Measurements from ENCODE around the gene ATG101. TPM values are rescaled to one million over a fixed set of nuclear protein-coding genes. Genes with fewer than 3 reads are reported as not detected.

ATG101 gene
- total and polyA plus RNA-seq, 2 of the 8 experiments (the other 6 are each of a cell fraction or from before 2014, with no cell fraction given) = 49.8 to 55.9 TPM

DNA sequence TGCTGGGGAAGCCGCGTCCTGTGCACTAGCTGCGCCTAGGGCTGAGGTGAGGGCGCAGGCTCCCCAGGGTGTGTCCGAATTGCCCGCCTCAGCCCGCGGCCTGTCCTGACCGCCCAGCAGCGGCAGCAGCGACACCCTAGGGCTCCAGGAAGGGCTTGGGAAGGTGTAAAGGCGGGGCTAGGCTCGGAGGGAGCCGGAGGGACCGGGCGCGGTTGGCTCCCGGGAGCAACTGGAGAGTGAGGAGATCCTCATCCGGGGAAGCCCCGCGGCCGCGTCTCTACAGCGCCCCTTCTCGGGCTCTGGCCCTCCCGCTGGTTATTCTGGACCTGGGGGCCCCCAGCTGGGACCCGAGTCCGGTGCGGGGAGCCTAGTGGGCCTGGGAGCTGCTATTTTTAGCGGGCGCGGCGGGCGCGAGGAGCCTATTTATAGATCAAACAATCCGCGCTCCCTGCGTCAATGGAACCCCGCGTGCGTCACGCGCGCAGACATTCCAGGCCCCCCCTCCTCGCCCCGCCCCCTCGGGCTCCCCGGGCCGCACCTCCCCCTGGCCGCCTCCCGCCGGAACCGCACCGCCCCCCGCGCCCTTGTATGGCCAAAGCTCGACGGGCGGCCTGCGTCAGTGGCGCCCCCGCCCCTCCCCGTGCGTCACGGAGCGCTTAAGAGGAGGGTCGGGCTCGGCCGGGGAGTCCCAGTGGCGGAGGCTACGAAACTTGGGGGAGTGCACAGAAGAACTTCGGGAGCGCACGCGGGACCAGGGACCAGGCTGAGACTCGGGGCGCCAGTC, 18.8 kb upstream of the ATG101 start, which contains the start of gene NR4A1:
Gene NR4A1 (plus strand): TSS at position 685 of the 784 bp plus-strand sequence. CDS start 2,887 bp downstream, outside the sequence.
- FAIRE-seq (no peak), DNase-seq (ENCODE audit: low read depth in 1 of 2, low spot score in 2 of 2) (peak in 1 of 2 experiments; percentile 87)
- no peak within 1 kb of the TSS for H2BK20ac ChIP-seq (ENCODE audit: low read length)
- H3K4me2 ChIP-seq (ENCODE audit: insufficient read depth in 1 of 2, low read depth in 2 of 2, low read length in 2 of 2) = peak within 1 kb of the TSS; percentile 80 to 99
- peaks cover 4 to 31% of the 10 kb centered on the region in 2 experiments for H4K20me1 ChIP-seq (replicated peaks in 1 of 2; ENCODE audit: control insufficient read depth in 1 of 2, insufficient read depth in 2 of 2, low read length in 2 of 2)
- peaks cover 0 to 5% (median 0%) of the 10 kb centered on the region in 4 experiments; a peak in 1 of 8 replicates for H3K36me3 ChIP-seq (ENCODE audit: control insufficient read depth in 2 of 4, insufficient read depth in 4 of 4, low read length in 3 of 4)
- H3K4me3 ChIP-seq (ENCODE audit: extremely low read depth in 1 of 4, insufficient read depth in 2 of 4, low read depth in 3 of 4, low read length in 4 of 4) = peak within 1 kb of the TSS; percentile 44 to 72 (median 64)
- no peak within 1 kb of the TSS for H4K91ac ChIP-seq (replicated peaks; ENCODE audit: insufficient read length, low read length)
- H2BK120ac ChIP-seq (replicated peaks; ENCODE audit: low read depth, low read length) = no peak within 1 kb of the TSS
- H3K14ac ChIP-seq (ENCODE audit: insufficient read length) = no peak within 1 kb of the TSS
- ChIA-PET POLR2A (ENCODE audit: partially characterized antibody) (interaction anchor here (0.6 to 3.2 kb wide), 19 partner anchors 8 to 201 kb away, joined by 3 to 38 read pairs (median 4); partner anchors contain the start of genes ATG101 and SMIM41), CTCF (ENCODE audit: partially characterized antibody) (interaction anchor here (0.6 to 34.1 kb wide), 15 partner anchors 9 to 937 kb away, joined by 3 to 1022 read pairs (median 6); partner anchors contain the start of genes ATG101 and TAMALIN)
- 2% methylated on average over 42 of the region's 77 CpGs; no CpG with 5 or more reads in 1 of the 2 experiments for WGBS, 2 experiments (ENCODE audit: extremely low coverage in 1 of 2, insufficient coverage in 1 of 2, insufficient read length in 1 of 2, insufficient replicate concordance in 2 of 2, low coverage in 1 of 2, low lambda C conversion rate in 2 of 2, missing lambda C conversion rate in 1 of 2)
- no peaks in the 10 kb centered on the region for H3K9me3 ChIP-seq (ENCODE audit: insufficient read depth in 2 of 2, low read depth in 1 of 2, low read length in 1 of 2)
- H2AFZ ChIP-seq (ENCODE audit: low read length) = no peak within 1 kb of the TSS
- H2BK5ac ChIP-seq (ENCODE audit: low read depth, low read length) = peak within 1 kb of the TSS; percentile 44; the same call in 1 of the 2 replicates
- peak within 1 kb of the TSS; percentile 69 for H3K4ac ChIP-seq (replicated peaks; ENCODE audit: insufficient read length, low read depth, low read length)
- H4K5ac ChIP-seq (ENCODE audit: insufficient read length, low read depth, low read length) = no peak within 1 kb of the TSS
- H3K79me2 ChIP-seq (ENCODE audit: control insufficient read depth in 1 of 2, insufficient read depth in 2 of 2, low read length in 2 of 2) = no peaks in the 10 kb centered on the region
- H2BK12ac ChIP-seq (ENCODE audit: low read depth, low read length) = peak within 1 kb of the TSS; percentile 60; the same call in 1 of the 2 replicates
- H3K27me3 ChIP-seq (replicated peaks in 1 of 4; ENCODE audit: control insufficient read depth in 3 of 4, extremely low read depth in 1 of 4, insufficient read depth in 3 of 4, low read length in 3 of 4) = peaks cover 4 to 44% (median 36%) of the 10 kb centered on the region in 4 experiments
- no peak within 1 kb of the TSS for H3K56ac ChIP-seq (replicated peaks; ENCODE audit: insufficient read length, low read depth, low read length)
- peaks cover 0 to 19% (median 9%) of the 10 kb centered on the region in 4 experiments; a peak in 6 of 7 replicates for H3K4me1 ChIP-seq (replicated peaks in 1 of 4; ENCODE audit: control insufficient read depth in 3 of 4, insufficient read depth in 4 of 4, low read length in 3 of 4)
- no peak within 1 kb of the TSS for H3K23ac ChIP-seq (ENCODE audit: insufficient read length)
- peak within 1 kb of the TSS; percentile 41; the same call in 1 of the 2 replicates for H2AK5ac ChIP-seq (ENCODE audit: low read depth, low read length)
- peaks cover 14% of the 10 kb centered on the region for H3K23me2 ChIP-seq (ENCODE audit: low read depth, low read length)
- 0 out of 2 replicates have a peak within 1 kb of the TSS, but pooled peaks have one; percentile 61 for H2BK15ac ChIP-seq (ENCODE audit: low read length)
- peak within 1 kb of the TSS; percentile 79 for H4K8ac ChIP-seq (ENCODE audit: extremely low read depth, insufficient read depth, low read length)
- H3K79me1 ChIP-seq (ENCODE audit: low read depth, low read length) = no peaks in the 10 kb centered on the region; the same call in 1 of the 2 replicates
- no peak within 1 kb of the TSS; the same call in none of the 2 replicates for H3K18ac ChIP-seq (ENCODE audit: extremely low read depth, low read length)
- peak within 1 kb of the TSS; percentile 35 to 64 (median 58); a peak in 6 of 7 replicates for H3K9ac ChIP-seq (replicated peaks in 1 of 4; ENCODE audit: extremely low read depth in 1 of 4, low read depth in 3 of 4, low read length in 3 of 4)
- no peak within 1 kb of the TSS for H3K27ac ChIP-seq (ENCODE audit: low read depth, low read length)
- TF ChIP-seq NANOG (IDR thresholded peaks at IDR 0.05; ENCODE audit: insufficient read depth, low read depth, low read length, poor library complexity, severe bottlenecking) (no peak), TAF1 (IDR thresholded peaks at IDR 0.05; ENCODE audit: low read depth, low read length) (peak; percentile 25; the same call in 1 of the 2 replicates), GTF2F1 (IDR thresholded peaks at IDR 0.05; ENCODE audit: borderline replicate concordance, low read depth, low read length) (no peak), SIX5 (IDR thresholded peaks at IDR 0.05; ENCODE audit: low read depth, low read length) (no peak), TEAD4 (IDR thresholded peaks at IDR 0.05; ENCODE audit: low read depth, low read length) (peak; percentile 91), ASH2L (IDR thresholded peaks at IDR 0.05; ENCODE audit: low read length) (no peak), EGR1 (IDR thresholded peaks at IDR 0.05; ENCODE audit: borderline replicate concordance, low read depth, low read length) (0 out of 2 replicates have a peak, but pooled peaks have one; percentile 23), SRF (IDR thresholded peaks at IDR 0.05; ENCODE audit: low read depth, low read length) (peak; percentile 93)

All from H1 (cell line).